Stimulated activated CD8-positive, alpha-beta memory T cell treated with anti-CD3 and anti-CD28 coated beads, Interleukin-7, amount 100 ng/mL, for 4 hours (primary cell): ENCODE data around the gene TECTB.

Source experiments
- DNase-seq, 2 donors: peaks; one replicate each; pipeline ENCODE4 v3.0.0-alpha.2; 2020; ENCODE audit warnings: low read depth in 2 of 2

The TECTB gene

GRCh38 chr10:112275512-112276245, 7.5 kb upstream of the TECTB start:
- no peak for DNase-seq

GRCh38 chr10:112278871-112279270, 4.3 kb upstream of the TECTB start:
- DNase-seq = no peak

- DNase-seq = no peak
Measured at GRCh38 chr10:112279433-112279832, 3.8 kb upstream of the TECTB start.

- no peak for DNase-seq
Measured at GRCh38 chr10:112280205-112280921, 2.8 kb upstream of the TECTB start.

- no peak for DNase-seq
Measured at GRCh38 chr10:112282086-112282485, 1.1 kb upstream of the TECTB start.

- no peak for DNase-seq
Measured at GRCh38 chr10:112286837-112287818, 3.9 kb downstream of the TECTB start.

- no peak for DNase-seq
Measured at GRCh38 chr10:112287844-112288243, 4.6 kb downstream of the TECTB start.

GRCh38 chr10:112288486-112288885, 5.3 kb downstream of the TECTB start:
- DNase-seq = no peak

GRCh38 chr10:112289373-112290053, 6.3 kb downstream of the TECTB start:
- no peak for DNase-seq

- DNase-seq = no peak
Measured at GRCh38 chr10:112290054-112290373, 6.8 kb downstream of the TECTB start.

- no peak for DNase-seq
Measured at GRCh38 chr10:112294169-112294568, 11.0 kb downstream of the TECTB start.

GRCh38 chr10:112295853-112296830, 12.9 kb downstream of the TECTB start:
- no peak for DNase-seq

- DNase-seq = no peak
Measured at GRCh38 chr10:112296908-112297331, 13.7 kb downstream of the TECTB start.

GRCh38 chr10:112298581-112298980, 15.4 kb downstream of the TECTB start:
- DNase-seq = no peak

GRCh38 chr10:112299456-112299855, 16.3 kb downstream of the TECTB start:
- no peak for DNase-seq

- no peak for DNase-seq
Measured at GRCh38 chr10:112302335-112302734, 19.1 kb downstream of the TECTB start.

GRCh38 chr10:112303528-112303927, 20.3 kb downstream of the TECTB start:
- DNase-seq = no peak

- DNase-seq = no peak
Measured at GRCh38 chr10:112304267-112304859, 21.2 kb downstream of the TECTB start.

- no peak for DNase-seq
Measured at GRCh38 chr10:112307358-112308124, 24.3 kb downstream of the TECTB start.
